Activated effector memory CD4-positive, alpha-beta T cell treated with anti-CD3 and anti-CD28 coated beads, Interleukin-2, amount 50 U/mL, for 16 hours (primary cell): ENCODE measurements around the gene CDKL1.

Experiments used
- DNase-seq: peaks from one replicate; pipeline ENCODE4 v3.0.0-alpha.2; 2020

Gene CDKL1

GRCh38 chr14:50396631-50397389 is at the start of gene CDKL1:
Gene CDKL1, minus strand, starts transcription at chr14:50396881. Its CDS starts 1,013 bp downstream, at chr14:50395868.
- DNase-seq: peak; percentile 81

- no peak for DNase-seq
Measured at GRCh38 chr14:50434528-50434927, 37.8 kb upstream of the CDKL1 start.

GRCh38 chr14:50432131-50432530 is 35.5 kb upstream of the CDKL1 start:
- DNase-seq: no peak

- no peak for DNase-seq
Measured at GRCh38 chr14:50425816-50426215, 29.1 kb upstream of the CDKL1 start.

- no peak for DNase-seq
Measured at GRCh38 chr14:50425105-50425504, 28.4 kb upstream of the CDKL1 start.

- no peak for DNase-seq
Measured at GRCh38 chr14:50423529-50423928, 26.8 kb upstream of the CDKL1 start.

- no peak for DNase-seq
Measured at GRCh38 chr14:50421499-50421898, 24.8 kb upstream of the CDKL1 start.

- no peak for DNase-seq
Measured at GRCh38 chr14:50417853-50418252, 21.2 kb upstream of the CDKL1 start.

- DNase-seq: no peak
Measured at GRCh38 chr14:50410921-50411320, 14.2 kb upstream of the CDKL1 start.

- no peak for DNase-seq
Measured at GRCh38 chr14:50410071-50410470, 13.4 kb upstream of the CDKL1 start.

- DNase-seq: no peak
Measured at GRCh38 chr14:50407111-50407812, 10.6 kb upstream of the CDKL1 start.

- DNase-seq: no peak
Measured at GRCh38 chr14:50403419-50403818, 6.7 kb upstream of the CDKL1 start.

GRCh38 chr14:50402965-50403364 is 6.3 kb upstream of the CDKL1 start:
- DNase-seq: no peak

- no peak for DNase-seq
Measured at GRCh38 chr14:50400461-50400860, 3.8 kb upstream of the CDKL1 start.

- no peak for DNase-seq
Measured at GRCh38 chr14:50399251-50400032, 2.8 kb upstream of the CDKL1 start.

- DNase-seq: no peak
Measured at GRCh38 chr14:50398189-50398580, 1.5 kb upstream of the CDKL1 start.

GRCh38 chr14:50397390-50398188 is 908 bp upstream of the CDKL1 start:
- DNase-seq: no peak

- no peak for DNase-seq
Measured at GRCh38 chr14:50395448-50395847, 1.2 kb downstream of the CDKL1 start.

- no peak for DNase-seq
Measured at GRCh38 chr14:50394713-50395112, 2.0 kb downstream of the CDKL1 start.

GRCh38 chr14:50389668-50390441 is 6.8 kb downstream of the CDKL1 start:
- no peak for DNase-seq

GRCh38 chr14:50388256-50388931 is 8.3 kb downstream of the CDKL1 start:
- no peak for DNase-seq
